Neural cell (in vitro differentiated cells): ENCODE data around the gene CTXN1. TPM values are rescaled to one million over a fixed set of nuclear protein-coding genes. Genes with fewer than 3 reads are reported as not detected.

Experiments used
- H2AFZ ChIP-seq: fragments of 200-600, 300-800 bp; sonication (generic), shearing (Covaris generic); 2 replicates; pipeline ENCODE4 v1.6.0; 2014; ENCODE audit warnings: low read depth, mild to moderate bottlenecking, antibody characterized with exemption, low read length, moderate library complexity
- H3F3A ChIP-seq: fragments of 200-600 bp; shearing (Covaris generic); 2 replicates; pipeline ENCODE4 v1.6.1; 2016; ENCODE audit warnings: mild to moderate bottlenecking, moderate library complexity, mixed read lengths, antibody characterized with exemption, low read length; ENCODE audit not compliant: insufficient read depth, poor library complexity, severe bottlenecking
- H3K27ac ChIP-seq: fragments of 200-600, 300-800 bp; sonication (generic), shearing (Covaris generic); 2 replicates; pipeline ENCODE4 v1.5.1; 2014; ENCODE audit warnings: mild to moderate bottlenecking, low read length, moderate library complexity
- H3K27me3 ChIP-seq: fragments of 300-800, 200-600 bp; sonication (generic), shearing (Covaris generic); 2 replicates; pipeline ENCODE4 v1.6.0; 2014; ENCODE audit warnings: mild to moderate bottlenecking, low read depth, low read length, moderate library complexity; ENCODE audit not compliant: insufficient read depth
- H3K36me3 ChIP-seq: fragments of 300-800, 200-600 bp; sonication (generic), shearing (Covaris generic); 2 replicates; pipeline ENCODE4 v1.5.1; 2014; ENCODE audit warnings: mild to moderate bottlenecking, antibody characterized with exemption, low read length, moderate library complexity; ENCODE audit not compliant: insufficient read depth
- H3K4me2 ChIP-seq: fragments of 300-800, 200-600 bp; sonication (generic), shearing (Covaris generic); 2 replicates; pipeline ENCODE4 v1.6.0; 2014; ENCODE audit warnings: mild to moderate bottlenecking, low read length
- H3K4me3 ChIP-seq: fragments of 300-800, 200-600 bp; sonication (generic), shearing (Covaris generic); 2 replicates; pipeline ENCODE4 v1.5.1; 2014; ENCODE audit warnings: mild to moderate bottlenecking, low read length, moderate library complexity
- H3K79me2 ChIP-seq: fragments of 200-600 bp; shearing (Covaris generic); replicated peaks from 2 replicates; pipeline ENCODE4 v1.6.0; 2014; ENCODE audit warnings: mild to moderate bottlenecking, low read length, moderate library complexity; ENCODE audit not compliant: insufficient read depth
- H3K9ac ChIP-seq: fragments of 300-800, 200-600 bp; sonication (generic), shearing (Covaris generic); 2 replicates; pipeline ENCODE4 v1.6.1; 2016; ENCODE audit warnings: mild to moderate bottlenecking, low read length, mixed read lengths
- H3K9me2 ChIP-seq: fragments of 200-600 bp; shearing (Covaris generic); 2 replicates; pipeline ENCODE4 v1.6.1; 2016; ENCODE audit warnings: mild to moderate bottlenecking, low read length, mixed read lengths; ENCODE audit not compliant: insufficient read depth
- H3K9me3 ChIP-seq: fragments of 200-600, 300-800 bp; sonication (generic), shearing (Covaris generic); 2 replicates; pipeline ENCODE4 v1.6.1; 2016; ENCODE audit warnings: mild to moderate bottlenecking, mixed run types, low read length, moderate library complexity, mixed read lengths
- H4K20me1 ChIP-seq: fragments of 200-600 bp; shearing (Covaris generic); 2 replicates; pipeline ENCODE4 v1.6.1; 2016; ENCODE audit warnings: mild to moderate bottlenecking, mixed run types; ENCODE audit not compliant: insufficient read depth
- CTCF ChIP-seq: fragments of 450-650 bp; IDR thresholded peaks from 2 replicates; pipeline ENCODE4 v1.5.1; 2014; ENCODE audit warnings: antibody characterized with exemption, mild to moderate bottlenecking, moderate library complexity; ENCODE audit not compliant: poor library complexity, severe bottlenecking
- EP300 ChIP-seq: fragments of 450-650 bp; conservative IDR thresholded peaks from 2 replicates; pipeline ENCODE4 v1.6.1; 2014; ENCODE audit warnings: antibody characterized with exemption, mild to moderate bottlenecking, moderate library complexity; ENCODE audit not compliant: poor library complexity, severe bottlenecking
- EZH2 ChIP-seq: fragments of 200-600, 300-800 bp; shearing (Covaris generic), sonication (generic); IDR thresholded peaks from 2 replicates; pipeline ENCODE4 v1.6.1; 2014; ENCODE audit warnings: antibody characterized with exemption, low read length, borderline replicate concordance, mild to moderate bottlenecking; ENCODE audit not compliant: insufficient read depth, poor library complexity, severe bottlenecking
- MXI1 ChIP-seq: fragments of 450-650 bp; conservative IDR thresholded peaks from 2 replicates; pipeline ENCODE4 v1.6.1; 2014; ENCODE audit warnings: antibody characterized with exemption, mild to moderate bottlenecking; ENCODE audit not compliant: poor library complexity, severe bottlenecking
- POLR2AphosphoS5 ChIP-seq: IDR thresholded peaks from 2 replicates; pipeline ENCODE4 v1.6.1; 2012
- RAD21 ChIP-seq: fragments of 450-650 bp; conservative IDR thresholded peaks from 2 replicates; pipeline ENCODE4 v1.6.1; 2014; ENCODE audit warnings: antibody characterized with exemption, mild to moderate bottlenecking, moderate library complexity
- REST ChIP-seq: IDR thresholded peaks from 2 replicates; pipeline ENCODE4 v1.6.1; 2012; ENCODE audit warnings: borderline replicate concordance
- SMC3 ChIP-seq: fragments of 450-650 bp; conservative IDR thresholded peaks from 2 replicates; pipeline ENCODE4 v1.6.1; 2014; ENCODE audit warnings: antibody characterized with exemption, mild to moderate bottlenecking, moderate library complexity; ENCODE audit not compliant: poor library complexity
- TAF1 ChIP-seq: IDR thresholded peaks from 2 replicates; pipeline ENCODE4 v1.6.1; 2012; ENCODE audit warnings: low read depth
- polyA plus RNA-seq: library from polyadenylated mRNA; depleted of rRNA; stranded (reverse); fragments of >200 nt; gene quantifications from 2 replicates; pipeline ENCODE4 v1.2.3, GENCODE V29; 2014

CTXN1 gene
- polyA plus RNA-seq, 1 donor from 2014 or later: 24.7 TPM

GRCh38 chr19:7933411-7933810, 7.5 kb upstream of the CTXN1 start:
- no peak overlapping the region for H3K27ac ChIP-seq
- H3K4me2 ChIP-seq: no peak overlapping the region
- H3F3A ChIP-seq: no peaks in the 10 kb centered on the region
- no peaks in the 10 kb centered on the region for H3K36me3 ChIP-seq
- TF ChIP-seq REST (no peak), CTCF (no peak), SMC3 (no peak), MXI1 (no peak), RAD21 (no peak), POLR2AphosphoS5 (no peak), EZH2 (no peak), TAF1 (no peak), EP300 (no peak)
- no peaks in the 10 kb centered on the region for H3K27me3 ChIP-seq
- H3K9me3 ChIP-seq: no peaks in the 10 kb centered on the region
- H2AFZ ChIP-seq: no peak overlapping the region
- H3K9ac ChIP-seq: no peak overlapping the region
- H3K79me2 ChIP-seq: no peaks in the 10 kb centered on the region
- no peaks in the 10 kb centered on the region for H4K20me1 ChIP-seq
- H3K4me3 ChIP-seq: no peak overlapping the region
- no peaks in the 10 kb centered on the region for H3K9me2 ChIP-seq

- Histone ChIP-seq H3K36me3 (no peaks in the 10 kb centered on the region), H3F3A (no peaks in the 10 kb centered on the region), H4K20me1 (no peaks in the 10 kb centered on the region), H3K4me3 (no peak overlapping the region), H3K27me3 (no peaks in the 10 kb centered on the region), H3K4me2 (no peak overlapping the region), H3K9ac (no peak overlapping the region), H3K79me2 (no peaks in the 10 kb centered on the region), H3K9me2 (no peaks in the 10 kb centered on the region), H2AFZ (no peak overlapping the region), H3K27ac (no peak overlapping the region), H3K9me3 (no peaks in the 10 kb centered on the region)
- TF ChIP-seq CTCF (no peak), MXI1 (no peak), EZH2 (no peak), RAD21 (no peak), SMC3 (no peak), TAF1 (no peak), REST (no peak), POLR2AphosphoS5 (no peak), EP300 (no peak)
Measured at GRCh38 chr19:7932930-7933300, 7.0 kb upstream of the CTXN1 start.
